HK-2 (cell line): ENCODE measurements around the gene B4GALT7.
A peak's percentile ranks its signal among the peaks of the same experiment; 100 is the strongest.

Source experiments
- DNase-seq: peaks from one replicate; pipeline ENCODE4 v3.0.0-alpha.2; 2018; ENCODE audit not compliant: unreplicated experiment

B4GALT7 gene

DNA sequence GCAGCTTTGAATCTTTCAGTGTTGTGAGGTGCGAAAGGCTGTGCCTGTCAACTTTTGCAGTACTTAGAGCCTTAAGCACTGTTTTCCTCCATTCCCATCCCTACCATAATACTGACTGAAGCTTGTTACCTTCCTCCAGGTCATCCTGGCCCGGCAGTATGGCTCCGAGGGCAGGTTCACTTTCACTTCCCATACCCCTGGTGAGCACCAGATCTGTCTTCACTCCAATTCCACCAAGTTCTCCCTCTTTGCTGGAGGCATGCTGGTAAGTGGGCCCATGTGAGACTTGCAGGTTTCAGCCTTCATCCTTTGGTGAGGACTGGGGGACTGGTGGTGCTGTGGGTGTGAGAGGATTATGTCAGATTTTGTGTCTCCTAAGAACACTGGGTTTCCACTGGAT lies 6.4 kb upstream of the B4GALT7 start:
- no peak for DNase-seq

GRCh38 chr5:177594071-177594470 lies 5.9 kb upstream of the B4GALT7 start:
- no peak for DNase-seq

DNA sequence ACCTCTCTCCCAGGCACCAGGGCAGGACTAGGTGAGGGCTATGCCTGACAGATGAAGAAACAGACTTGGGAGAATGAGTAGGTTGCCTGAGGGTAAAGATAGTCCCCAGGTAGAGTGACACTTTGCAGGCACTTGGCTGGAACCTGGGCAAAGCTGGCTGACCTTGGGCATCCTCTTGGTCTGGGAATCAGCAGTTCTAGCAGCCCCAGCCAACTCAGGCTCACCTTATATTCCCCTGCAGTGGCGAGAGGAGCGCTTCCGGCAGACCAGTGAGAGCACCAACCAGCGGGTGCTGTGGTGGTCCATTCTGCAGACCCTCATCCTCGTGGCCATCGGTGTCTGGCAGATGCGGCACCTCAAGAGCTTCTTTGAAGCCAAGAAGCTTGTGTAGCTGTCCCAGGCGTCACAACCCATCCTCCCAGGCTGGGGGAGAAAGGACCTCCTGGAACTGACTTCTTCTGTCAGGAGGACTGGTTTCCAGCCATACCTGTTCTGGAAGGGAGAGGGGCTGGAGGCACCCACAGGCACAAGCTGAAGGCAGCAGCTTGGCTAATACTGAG lies 4.8 kb upstream of the B4GALT7 start:
- no peak for DNase-seq

DNA sequence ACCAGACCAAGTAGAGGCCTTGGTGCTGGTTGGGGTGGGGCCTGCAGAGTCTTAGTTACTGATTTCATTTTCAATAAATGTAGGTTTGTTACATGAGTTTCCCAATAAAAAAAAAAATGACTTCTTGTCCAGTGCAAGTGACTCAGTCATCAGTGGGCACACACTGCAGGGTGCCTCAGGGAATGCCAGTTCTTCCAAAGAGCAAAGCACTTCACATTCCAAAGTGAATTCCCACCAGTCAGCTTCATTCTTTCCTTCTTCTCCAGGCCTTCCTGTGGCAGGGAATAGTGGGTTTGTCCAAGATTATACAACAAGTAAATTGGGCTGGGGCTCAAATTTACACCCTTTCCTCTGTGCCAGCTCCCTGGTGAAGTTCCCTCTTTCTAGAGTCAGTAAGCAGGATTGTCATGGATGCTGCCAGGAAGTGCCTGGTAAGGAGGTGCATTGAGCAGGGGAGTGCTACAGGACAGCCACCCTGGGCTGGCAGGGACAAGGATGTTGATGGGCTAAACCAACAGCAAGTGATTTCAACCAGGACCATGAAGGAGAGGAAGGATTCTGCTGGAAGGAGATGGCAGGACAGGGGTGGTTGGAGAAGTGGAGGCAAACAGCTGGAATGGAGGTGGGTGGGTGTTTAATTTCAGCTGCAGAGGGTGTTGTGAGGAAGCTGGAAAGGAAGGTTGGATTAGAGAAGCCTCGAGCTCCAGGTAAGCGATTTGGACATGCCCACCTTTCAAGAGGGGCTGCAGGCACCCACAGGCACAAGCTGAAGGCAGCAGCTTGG lies 3.7 kb upstream of the B4GALT7 start:
- no peak for DNase-seq

DNA sequence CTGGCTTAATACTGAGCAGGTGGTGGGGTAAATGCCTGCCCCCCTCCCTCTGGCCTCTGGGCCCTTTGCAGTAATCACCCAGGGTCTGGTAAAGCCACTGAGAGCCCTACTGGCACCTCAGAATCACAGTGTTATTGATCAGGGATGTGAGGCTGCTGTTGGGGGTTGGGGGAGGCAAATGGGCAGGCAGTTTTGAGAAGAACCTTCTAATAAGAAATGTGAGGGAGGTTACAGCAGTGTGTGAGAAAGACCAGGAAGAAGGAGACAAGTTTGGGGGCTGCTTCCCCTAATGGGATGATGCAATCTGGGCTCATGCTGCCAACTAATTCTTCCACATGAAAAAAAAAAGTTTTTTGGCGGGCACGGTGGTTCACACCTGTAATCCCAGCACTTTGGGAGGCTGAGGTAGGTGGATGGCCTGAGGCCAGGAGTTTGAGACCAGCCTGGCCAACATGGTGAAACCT lies 3.1 kb upstream of the B4GALT7 start:
- DNase-seq = no peak

DNA sequence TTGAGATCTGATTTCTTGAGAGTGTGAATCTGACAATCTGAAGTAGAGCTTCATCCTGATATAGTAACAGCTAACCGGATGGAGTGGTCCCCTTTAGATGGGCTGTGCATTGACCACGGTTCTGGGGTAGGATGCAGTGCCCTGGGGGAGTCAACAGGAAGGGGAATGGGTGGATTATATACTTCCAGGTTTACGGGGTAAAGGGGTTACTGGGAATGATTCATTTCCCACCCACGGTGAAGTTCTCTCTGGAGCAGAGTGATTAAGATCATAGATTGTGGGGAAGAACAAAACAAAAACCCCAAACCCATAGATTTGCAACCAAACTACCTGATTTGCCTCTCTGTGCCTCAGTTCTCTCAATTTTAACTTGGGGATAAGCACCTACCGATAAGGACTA lies 1.5 kb upstream of the B4GALT7 start:
- DNase-seq = no peak

- DNase-seq = no peak
Measured at GRCh38 chr5:177600508-177601018, 631 bp downstream of the B4GALT7 start.

- DNase-seq = no peak
Measured at GRCh38 chr5:177601126-177601525, 1.2 kb downstream of the B4GALT7 start.

GRCh38 chr5:177601577-177602457 lies 1.9 kb downstream of the B4GALT7 start:
- no peak for DNase-seq

GRCh38 chr5:177602458-177602830 lies 2.5 kb downstream of the B4GALT7 start:
- no peak for DNase-seq

DNA sequence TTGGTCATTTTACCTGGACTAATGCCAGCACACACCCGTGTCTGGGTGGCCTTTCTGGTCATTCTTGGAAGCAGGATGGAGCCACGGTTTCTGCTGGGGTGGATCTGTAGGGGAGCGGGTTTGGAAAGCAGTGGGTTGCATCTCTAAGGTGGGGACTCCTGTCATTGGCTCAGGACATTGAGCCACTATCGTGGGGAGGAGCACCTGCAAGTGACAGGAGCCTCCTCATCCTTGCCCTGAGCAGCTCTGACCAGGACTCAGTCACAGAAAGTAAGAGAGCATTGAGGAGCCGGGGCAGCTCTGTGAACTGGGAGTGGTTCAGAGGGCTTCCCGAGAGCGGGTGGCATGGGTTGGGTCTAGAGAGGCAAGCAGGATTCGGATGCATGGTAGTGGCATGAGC lies 3.7 kb downstream of the B4GALT7 start:
- DNase-seq = no peak

- no peak for DNase-seq
Measured at GRCh38 chr5:177604116-177604521, 4.2 kb downstream of the B4GALT7 start.

DNA sequence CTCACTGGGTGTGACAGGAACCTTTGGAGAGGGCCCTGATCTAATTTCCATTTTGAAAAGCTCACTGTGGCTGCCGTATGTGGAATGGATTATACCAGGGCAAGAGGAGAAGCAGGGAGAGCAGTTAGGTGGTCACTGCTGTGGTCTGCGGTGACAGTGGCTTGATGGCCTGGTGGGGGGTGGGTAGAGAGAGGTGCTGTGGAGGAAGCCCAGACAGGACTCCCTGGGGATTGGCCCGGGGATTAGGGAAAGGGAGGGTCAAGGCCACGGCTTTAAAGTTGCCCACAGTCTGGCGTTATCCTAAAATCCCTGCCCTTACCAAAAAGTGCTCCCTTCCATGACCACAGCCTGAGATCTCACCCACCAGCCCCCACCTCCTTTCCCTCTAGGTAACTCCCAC lies 4.7 kb downstream of the B4GALT7 start:
- no peak for DNase-seq

GRCh38 chr5:177605078-177605477 lies 5.1 kb downstream of the B4GALT7 start:
- no peak for DNase-seq

DNA sequence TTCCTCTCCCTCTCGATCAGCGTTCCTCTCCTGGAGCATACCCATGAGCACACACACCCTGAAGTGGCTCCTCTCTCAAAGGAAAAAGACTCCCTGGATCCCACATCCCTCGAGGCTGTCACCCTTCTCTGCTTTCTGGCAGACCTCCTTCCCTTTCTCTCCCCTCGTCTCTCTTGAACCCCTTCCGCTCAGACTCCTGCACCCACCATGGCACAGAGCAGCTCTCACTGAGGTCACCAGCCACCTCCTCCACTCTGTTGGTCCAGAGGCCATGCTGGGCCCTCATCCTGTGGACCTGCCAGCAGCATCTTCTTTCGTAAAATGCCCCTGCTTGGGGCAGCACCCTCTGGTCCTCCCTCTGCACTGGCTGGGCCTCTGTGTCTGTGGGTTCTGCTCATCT lies 5.7 kb downstream of the B4GALT7 start:
- DNase-seq = no peak

- DNase-seq = no peak
Measured at GRCh38 chr5:177606071-177607051, 6.4 kb downstream of the B4GALT7 start.

DNA sequence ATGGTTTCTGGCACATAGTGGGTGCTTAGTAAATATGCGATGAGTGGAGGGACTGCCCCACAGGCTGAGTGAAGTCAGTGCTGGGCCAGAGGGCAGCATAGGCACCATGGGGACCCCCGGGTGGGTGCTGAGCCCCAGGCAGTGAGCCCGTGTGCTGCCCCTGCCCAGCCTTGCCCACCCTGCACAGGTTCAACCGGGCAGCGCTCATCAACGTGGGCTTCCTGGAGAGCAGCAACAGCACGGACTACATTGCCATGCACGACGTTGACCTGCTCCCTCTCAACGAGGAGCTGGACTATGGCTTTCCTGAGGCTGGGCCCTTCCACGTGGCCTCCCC lies 7.2 kb downstream of the B4GALT7 start:
- DNase-seq = no peak

GRCh38 chr5:177607452-177608192 lies 7.7 kb downstream of the B4GALT7 start:
- DNase-seq = peak; percentile 64

DNA sequence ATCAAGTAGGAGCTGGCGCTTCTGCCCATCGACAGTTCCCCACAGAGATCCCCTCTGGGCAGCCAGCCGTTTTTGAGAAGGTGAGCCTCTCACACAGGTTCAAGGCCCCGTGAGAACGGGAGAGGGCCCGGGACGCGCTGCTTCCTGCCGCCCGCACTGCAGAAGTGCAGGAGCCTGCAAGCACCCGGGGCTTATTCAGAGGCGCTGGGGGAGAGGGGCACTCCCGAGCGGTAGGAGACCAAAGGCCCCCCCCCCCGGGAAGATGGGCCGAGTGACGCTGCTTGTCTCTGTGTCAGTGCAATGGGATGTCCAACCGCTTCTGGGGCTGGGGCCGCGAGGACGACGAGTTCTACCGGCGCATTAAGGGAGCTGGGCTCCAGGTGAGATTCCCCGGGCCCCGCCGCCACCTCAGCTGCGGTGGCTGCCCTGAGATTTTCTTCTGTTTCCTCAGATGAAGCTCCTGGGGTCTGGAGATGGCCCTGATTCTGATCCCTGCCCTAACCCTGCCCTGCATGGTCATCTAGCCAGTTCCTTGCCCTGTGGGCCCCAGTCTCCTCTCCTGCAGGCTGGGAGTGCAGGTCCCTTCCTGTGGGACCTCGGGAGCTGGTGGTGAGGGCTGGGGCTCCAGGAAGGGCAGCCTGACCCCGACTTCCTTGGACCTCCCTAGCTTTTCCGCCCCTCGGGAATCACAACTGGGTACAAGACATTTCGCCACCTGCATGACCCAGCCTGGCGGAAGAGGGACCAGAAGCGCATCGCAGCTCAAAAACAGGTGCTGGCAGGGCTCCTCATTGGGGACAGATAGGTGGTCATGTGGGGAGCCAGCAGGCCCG lies 8.5 kb downstream of the B4GALT7 start:
- DNase-seq = no peak
